Measurements from ENCODE around the gene NFYC.

The NFYC gene

DNA sequence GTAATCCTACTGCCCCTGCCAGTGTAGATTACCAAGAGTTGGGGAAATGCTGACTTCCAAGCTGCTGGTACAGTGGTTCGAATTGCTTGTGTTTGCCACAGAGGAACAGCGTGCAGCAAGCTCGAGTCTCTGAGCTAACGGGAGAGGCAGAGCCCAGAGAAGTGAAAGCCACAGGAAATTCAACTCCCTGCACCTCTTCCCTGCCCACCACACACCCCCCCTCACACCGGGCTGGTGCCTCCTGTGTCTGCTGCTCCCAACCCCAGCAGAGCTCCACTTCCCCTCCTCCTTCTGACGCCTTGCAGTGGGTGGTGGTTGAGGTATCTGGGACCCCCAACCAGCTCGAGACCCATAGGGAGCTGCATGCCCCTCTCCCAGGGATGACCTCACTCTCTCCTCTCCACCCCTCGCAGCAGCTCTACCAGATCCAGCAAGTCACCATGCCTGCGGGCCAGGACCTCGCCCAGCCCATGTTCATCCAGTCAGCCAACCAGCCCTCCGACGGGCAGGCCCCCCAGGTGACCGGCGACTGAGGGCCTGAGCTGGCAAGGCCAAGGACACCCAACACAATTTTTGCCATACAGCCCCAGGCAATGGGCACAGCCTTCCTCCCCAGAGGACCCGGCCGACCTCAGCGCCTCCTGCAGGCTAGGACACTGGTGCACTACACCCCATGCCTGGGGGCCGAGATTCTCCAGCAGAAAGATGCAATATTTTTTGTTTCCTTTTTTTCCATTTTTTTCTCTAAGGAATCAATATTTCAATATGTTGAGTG, 79.0 kb downstream of the NFYC start:
- Histone ChIP-seq H2BK120ac (ENCODE audit: low read depth, low read length) (no peak overlapping the region), H3K4me1 (ENCODE audit: control insufficient read depth, insufficient read depth, low read depth, low read length) (peaks cover 5% of the 10 kb centered on the region), H3K14ac (ENCODE audit: low read length in 2 of 2) (no peak overlapping the region), H3K27me3 (ENCODE audit: control insufficient read depth in 1 of 2, insufficient read depth in 1 of 2, low read length in 2 of 2) (no peaks in the 10 kb centered on the region), H2AFZ (ENCODE audit: low read depth, low read length) (no peak overlapping the region), H3K18ac (ENCODE audit: low read depth in 1 of 2, low read length in 2 of 2) (no peak overlapping the region), H3K23ac (ENCODE audit: low read length in 2 of 2) (no peak overlapping the region), H3K36me3 (ENCODE audit: control insufficient read depth in 1 of 2, insufficient read depth in 2 of 2, low read depth in 1 of 2, low read length in 2 of 2) (peaks cover 61 to 66% of the 10 kb centered on the region in 2 experiments), H4K8ac (ENCODE audit: low read length) (no peak overlapping the region), H2AK5ac (ENCODE audit: low read length, severe bottlenecking) (no peak overlapping the region), H2BK15ac (ENCODE audit: low read depth, poor library complexity, severe bottlenecking) (no peak overlapping the region), H3K27ac (ENCODE audit: low read length, poor library complexity, severe bottlenecking) (no peak overlapping the region), H3K4me3 (ENCODE audit: insufficient read depth in 1 of 2, low read depth in 1 of 2, low read length in 2 of 2) (peak overlapping the region in 1 of 2 experiments; percentile 21), H2BK5ac (ENCODE audit: low read depth, low read length, poor library complexity, severe bottlenecking) (no peak overlapping the region), H3K9ac (ENCODE audit: low read length) (no peak overlapping the region), H2BK12ac (ENCODE audit: low read length in 2 of 2) (no peak overlapping the region), H3K79me1 (replicated peaks; ENCODE audit: low read length, poor library complexity, severe bottlenecking) (peaks cover 17% of the 10 kb centered on the region), H3K4ac (ENCODE audit: low read depth in 1 of 2, low read length in 2 of 2) (no peak overlapping the region), H3K4me2 (ENCODE audit: low read length, poor library complexity, severe bottlenecking) (no peak overlapping the region), H3K9me3 (ENCODE audit: control insufficient read depth, low read length) (no peaks in the 10 kb centered on the region), H4K91ac (ENCODE audit: low read length) (no peak overlapping the region)
- DNase-seq: no peak
- WGBS: 89% methylated on average over 17 of the region's 18 CpGs

DNA sequence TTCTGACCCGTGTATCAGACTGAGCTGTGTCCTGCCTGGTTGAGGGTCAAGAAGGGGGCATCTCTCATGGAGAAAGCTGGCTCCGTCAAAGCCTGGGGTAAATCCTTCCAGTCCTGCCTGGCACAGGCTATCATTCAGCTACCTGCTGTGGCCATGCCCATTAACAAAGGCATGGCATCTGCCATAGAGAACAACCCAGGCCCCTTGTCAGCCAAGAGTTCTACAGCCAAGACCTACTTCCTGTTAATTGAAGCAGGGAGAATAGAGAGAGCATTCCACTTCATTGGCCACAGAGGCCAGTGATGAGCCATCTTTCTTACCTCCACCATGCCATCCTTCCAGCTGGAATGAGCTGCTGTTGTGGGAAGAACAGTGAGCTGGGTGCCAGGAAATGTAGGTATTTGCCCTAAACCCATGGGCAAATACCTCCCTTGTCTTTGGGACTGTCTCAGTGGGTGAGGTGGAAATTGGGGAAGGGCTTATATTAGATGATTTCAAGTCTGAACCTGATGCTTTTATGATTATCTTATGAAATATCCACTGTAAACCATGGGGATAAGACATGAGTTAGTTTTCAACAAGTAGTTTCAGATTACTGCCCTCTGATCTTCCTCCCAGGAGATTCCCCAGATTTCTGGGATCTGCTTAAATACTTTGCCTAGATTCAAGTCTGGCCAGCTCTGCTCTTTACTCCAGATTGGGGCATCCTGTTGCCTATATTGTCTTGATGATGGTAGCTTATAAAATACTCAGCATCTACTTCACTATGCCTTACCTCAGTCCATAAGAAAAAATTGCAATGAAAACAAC, 80.8 kb downstream of the NFYC start:
- H3K4me2 ChIP-seq (ENCODE audit: low read length, poor library complexity, severe bottlenecking): no peak overlapping the region
- H3K79me1 ChIP-seq (replicated peaks; ENCODE audit: low read length, poor library complexity, severe bottlenecking): peaks cover 6% of the 10 kb centered on the region
- no peak overlapping the region for H2BK120ac ChIP-seq (ENCODE audit: low read depth, low read length)
- no peak overlapping the region for H3K4ac ChIP-seq (ENCODE audit: low read depth in 1 of 2, low read length in 2 of 2)
- no peak overlapping the region for H3K27ac ChIP-seq (ENCODE audit: low read length, poor library complexity, severe bottlenecking)
- no peak overlapping the region for H2AK5ac ChIP-seq (ENCODE audit: low read length, severe bottlenecking)
- no peaks in the 10 kb centered on the region for H3K27me3 ChIP-seq (ENCODE audit: control insufficient read depth in 1 of 2, insufficient read depth in 1 of 2, low read length in 2 of 2)
- 98% methylated on average over 2 of the region's 2 CpGs for WGBS
- H3K9ac ChIP-seq (ENCODE audit: low read length): no peak overlapping the region
- H3K18ac ChIP-seq (ENCODE audit: low read depth in 1 of 2, low read length in 2 of 2): no peak overlapping the region
- no peak overlapping the region for H3K4me3 ChIP-seq (ENCODE audit: insufficient read depth in 1 of 2, low read depth in 1 of 2, low read length in 2 of 2)
- no peak overlapping the region for H3K14ac ChIP-seq (ENCODE audit: low read length in 2 of 2)
- no peak overlapping the region for H2BK12ac ChIP-seq (ENCODE audit: low read length in 2 of 2)
- H3K4me1 ChIP-seq (ENCODE audit: control insufficient read depth, insufficient read depth, low read depth, low read length): peaks cover 5% of the 10 kb centered on the region
- H2BK15ac ChIP-seq (ENCODE audit: low read depth, poor library complexity, severe bottlenecking): no peak overlapping the region
- peaks cover 12% of the 10 kb centered on the region for H3K9me3 ChIP-seq (ENCODE audit: control insufficient read depth, low read length)
- no peak overlapping the region for H2AFZ ChIP-seq (ENCODE audit: low read depth, low read length)
- no peak overlapping the region for H4K8ac ChIP-seq (ENCODE audit: low read length)
- H3K36me3 ChIP-seq (ENCODE audit: control insufficient read depth in 1 of 2, insufficient read depth in 2 of 2, low read depth in 1 of 2, low read length in 2 of 2): peaks cover 51 to 54% of the 10 kb centered on the region in 2 experiments
- no peak overlapping the region for H3K23ac ChIP-seq (ENCODE audit: low read length in 2 of 2)
- no peak for DNase-seq
- no peak overlapping the region for H4K91ac ChIP-seq (ENCODE audit: low read length)
- no peak overlapping the region for H2BK5ac ChIP-seq (ENCODE audit: low read depth, low read length, poor library complexity, severe bottlenecking)

DNA sequence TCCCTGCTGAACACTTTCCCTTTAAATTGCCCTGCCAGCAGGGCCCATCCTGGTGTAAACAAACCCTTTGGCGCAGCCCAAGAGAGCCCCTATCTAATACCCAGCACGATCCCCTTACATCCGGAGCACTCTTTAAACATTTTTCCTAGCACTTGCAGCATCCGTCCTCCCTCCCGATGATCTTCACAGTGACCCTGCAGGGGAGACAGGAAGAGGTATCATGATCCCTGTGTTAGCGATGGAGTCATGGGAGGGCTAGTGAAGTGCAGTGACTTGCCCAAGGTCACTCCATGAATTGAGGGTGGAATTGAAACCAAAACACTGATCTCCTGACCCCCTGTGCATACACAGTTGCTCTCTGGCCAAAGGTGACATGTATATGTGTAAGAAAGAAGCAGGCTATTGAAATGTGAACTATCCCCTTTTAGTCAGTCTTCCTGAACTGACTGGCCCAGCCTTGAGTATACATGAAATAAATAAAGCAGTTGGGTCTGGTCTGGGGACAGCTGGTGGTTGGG, 82.3 kb downstream of the NFYC start:
- no peak for DNase-seq
- Histone ChIP-seq H3K4me1 (ENCODE audit: control insufficient read depth, insufficient read depth, low read depth, low read length) (peaks cover 6% of the 10 kb centered on the region), H2BK5ac (ENCODE audit: low read depth, low read length, poor library complexity, severe bottlenecking) (no peak overlapping the region), H3K36me3 (ENCODE audit: control insufficient read depth in 1 of 2, insufficient read depth in 2 of 2, low read depth in 1 of 2, low read length in 2 of 2) (peaks cover 41 to 44% of the 10 kb centered on the region in 2 experiments), H3K4me2 (ENCODE audit: low read length, poor library complexity, severe bottlenecking) (no peak overlapping the region), H2BK15ac (ENCODE audit: low read depth, poor library complexity, severe bottlenecking) (no peak overlapping the region), H3K18ac (ENCODE audit: low read depth in 1 of 2, low read length in 2 of 2) (no peak overlapping the region), H2AK5ac (ENCODE audit: low read length, severe bottlenecking) (no peak overlapping the region), H2AFZ (ENCODE audit: low read depth, low read length) (no peak overlapping the region), H3K23ac (ENCODE audit: low read length in 2 of 2) (no peak overlapping the region), H3K9ac (ENCODE audit: low read length) (no peak overlapping the region), H3K27me3 (ENCODE audit: control insufficient read depth in 1 of 2, insufficient read depth in 1 of 2, low read length in 2 of 2) (no peaks in the 10 kb centered on the region), H2BK12ac (ENCODE audit: low read length in 2 of 2) (no peak overlapping the region), H3K14ac (ENCODE audit: low read length in 2 of 2) (no peak overlapping the region), H3K79me1 (replicated peaks; ENCODE audit: low read length, poor library complexity, severe bottlenecking) (peaks cover 4% of the 10 kb centered on the region), H3K4ac (ENCODE audit: low read depth in 1 of 2, low read length in 2 of 2) (no peak overlapping the region), H4K8ac (ENCODE audit: low read length) (no peak overlapping the region), H3K9me3 (ENCODE audit: control insufficient read depth, low read length) (peaks cover 13% of the 10 kb centered on the region), H4K91ac (ENCODE audit: low read length) (no peak overlapping the region), H3K27ac (ENCODE audit: low read length, poor library complexity, severe bottlenecking) (no peak overlapping the region), H2BK120ac (ENCODE audit: low read depth, low read length) (no peak overlapping the region), H3K4me3 (ENCODE audit: insufficient read depth in 1 of 2, low read depth in 1 of 2, low read length in 2 of 2) (no peak overlapping the region)
- WGBS: 51% methylated on average over 6 of the region's 6 CpGs

Data from mesenchymal stem cell (in vitro differentiated cells and primary cell).